Stomach smooth muscle (tissue), 2 donors: ENCODE data around the gene KDM5B.

ENCODE experiments used
- H3K27ac ChIP-seq: one replicate; pipeline ENCODE4 v1.7.0; 2013; ENCODE audit warnings: mild to moderate bottlenecking, low read length, inconsistent platforms
- H3K27me3 ChIP-seq, 2 donors: one replicate each; pipeline ENCODE4 v1.7.0; 2013; ENCODE audit warnings: low read length in 2 of 2; ENCODE audit not compliant: insufficient read depth in 2 of 2, control insufficient read depth in 1 of 2
- H3K36me3 ChIP-seq, 2 donors: one replicate each; pipeline ENCODE4 v1.7.0; 2013; ENCODE audit warnings: low read length in 2 of 2; ENCODE audit not compliant: control insufficient read depth in 2 of 2, insufficient read depth in 2 of 2
- H3K4me1 ChIP-seq: one replicate; pipeline ENCODE4 v1.7.0; 2013; ENCODE audit warnings: low read length; ENCODE audit not compliant: control insufficient read depth, insufficient read depth
- H3K4me3 ChIP-seq, 2 donors: one replicate each; pipeline ENCODE4 v1.7.0; 2013; ENCODE audit warnings: low read length in 2 of 2
- H3K9ac ChIP-seq, 2 donors: one replicate each; pipeline ENCODE4 v1.7.0; 2013; ENCODE audit warnings: low read length in 2 of 2, mild to moderate bottlenecking in 1 of 2
- H3K9me3 ChIP-seq, 2 donors: one replicate each; pipeline ENCODE4 v1.7.0; 2013; ENCODE audit warnings: low read length in 2 of 2; ENCODE audit not compliant: control insufficient read depth in 2 of 2
- donor health status: healthy.
- donor health status: Pancreatic carcinoma.

The KDM5B gene

DNA sequence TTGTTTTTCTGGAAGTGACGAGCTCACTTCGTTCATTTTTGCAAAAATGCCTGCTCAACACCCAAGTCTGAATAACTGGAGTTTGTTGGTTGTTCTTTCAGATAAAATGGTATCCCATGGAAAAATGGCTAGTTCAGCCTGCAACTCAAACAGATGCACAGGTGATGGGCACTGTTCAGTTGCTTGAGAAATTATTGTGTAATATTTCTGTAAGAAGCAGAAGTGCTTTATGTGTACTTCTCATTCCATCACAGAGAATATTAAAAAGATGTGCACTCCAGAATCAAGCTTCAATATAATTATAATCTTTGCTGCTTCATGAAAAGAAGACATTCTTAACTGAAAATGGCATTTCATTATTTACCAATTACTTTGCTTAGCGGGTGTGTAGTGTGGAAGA, 107.0 kb downstream of the KDM5B start:
- Histone ChIP-seq H3K36me3 (no peaks in the 10 kb centered on the region), H3K9ac (no peak overlapping the region), H3K27ac (no peak overlapping the region), H3K4me1 (no peaks in the 10 kb centered on the region), H3K27me3 (peaks cover 28 to 34% of the 10 kb centered on the region in 2 donors), H3K9me3 (no peaks in the 10 kb centered on the region), H3K4me3 (no peak overlapping the region)

DNA sequence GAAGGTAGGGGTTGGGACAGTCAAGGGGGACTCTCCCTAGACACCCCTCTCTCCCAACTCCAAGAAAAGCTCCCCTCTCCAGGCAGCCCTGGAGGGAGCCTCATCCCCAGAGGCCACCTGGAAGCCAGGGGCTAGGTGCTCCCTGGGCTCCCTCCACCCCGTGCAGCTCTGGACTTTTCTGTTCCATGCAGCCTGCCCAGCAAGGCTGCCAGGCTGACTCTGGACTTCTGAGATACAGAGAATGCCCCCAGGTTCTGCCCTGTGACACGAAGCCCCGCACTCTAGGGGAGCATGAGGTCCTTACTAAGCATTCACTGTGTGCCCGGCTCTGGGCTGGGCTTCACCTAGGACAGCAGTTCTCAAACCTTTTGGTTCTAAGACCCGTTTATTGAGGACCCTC, 108.2 kb downstream of the KDM5B start:
- Histone ChIP-seq H3K27me3 (peaks cover 26 to 34% of the 10 kb centered on the region in 2 donors), H3K4me1 (no peaks in the 10 kb centered on the region), H3K4me3 (no peak overlapping the region), H3K9me3 (no peaks in the 10 kb centered on the region), H3K9ac (no peak overlapping the region), H3K36me3 (no peaks in the 10 kb centered on the region), H3K27ac (no peak overlapping the region)

DNA sequence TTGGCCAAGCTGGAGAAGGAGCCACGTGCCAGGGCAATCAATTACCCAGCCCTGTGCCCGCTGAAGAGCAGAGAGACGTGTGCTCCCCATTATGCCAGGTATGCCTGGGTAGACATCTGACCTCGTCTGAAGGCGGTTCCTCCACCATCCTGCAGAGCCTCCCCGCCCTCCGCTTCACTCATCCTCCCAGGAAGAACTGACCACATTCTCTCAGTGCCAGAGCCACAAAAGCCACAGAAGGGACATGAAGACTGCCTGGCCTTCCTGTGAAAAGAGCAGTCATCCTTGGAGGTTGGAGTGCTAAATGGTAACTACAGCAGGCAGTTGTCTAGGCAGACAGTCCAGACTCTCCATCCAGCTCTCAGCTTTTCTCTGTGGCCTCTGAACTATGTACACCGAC, 109.9 kb downstream of the KDM5B start:
- Histone ChIP-seq H3K4me1 (no peaks in the 10 kb centered on the region), H3K4me3 (no peak overlapping the region), H3K27me3 (peaks cover 26 to 29% of the 10 kb centered on the region in 2 donors), H3K36me3 (no peaks in the 10 kb centered on the region), H3K9me3 (no peaks in the 10 kb centered on the region), H3K9ac (no peak overlapping the region), H3K27ac (no peak overlapping the region)

DNA sequence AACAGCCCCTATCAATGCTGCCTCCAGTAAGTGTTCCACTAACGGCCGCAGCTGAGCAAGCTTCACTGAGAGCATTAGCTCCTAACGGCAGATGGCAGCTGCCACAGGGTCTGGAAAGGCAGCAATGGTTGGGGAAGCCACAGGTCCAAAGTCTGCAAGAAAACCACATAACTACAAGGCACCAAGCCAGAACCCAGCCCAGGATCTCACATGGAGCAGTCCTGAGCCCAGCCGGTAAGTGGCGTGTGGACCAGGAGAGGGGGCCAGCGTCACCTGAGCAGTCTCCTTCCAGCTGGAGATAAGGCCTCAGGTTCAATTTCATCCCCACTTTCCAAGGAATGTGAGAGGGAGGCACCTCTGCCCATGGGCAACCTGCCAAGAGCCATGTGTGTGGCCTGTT, 111.2 kb downstream of the KDM5B start:
- no peaks in the 10 kb centered on the region for H3K9me3 ChIP-seq
- no peaks in the 10 kb centered on the region for H3K36me3 ChIP-seq
- no peak overlapping the region for H3K9ac ChIP-seq
- H3K27ac ChIP-seq, result no peak overlapping the region
- H3K4me3 ChIP-seq, result no peak overlapping the region
- H3K4me1 ChIP-seq, result no peaks in the 10 kb centered on the region
- H3K27me3 ChIP-seq, result peaks cover 20 to 26% of the 10 kb centered on the region in 2 donors

DNA sequence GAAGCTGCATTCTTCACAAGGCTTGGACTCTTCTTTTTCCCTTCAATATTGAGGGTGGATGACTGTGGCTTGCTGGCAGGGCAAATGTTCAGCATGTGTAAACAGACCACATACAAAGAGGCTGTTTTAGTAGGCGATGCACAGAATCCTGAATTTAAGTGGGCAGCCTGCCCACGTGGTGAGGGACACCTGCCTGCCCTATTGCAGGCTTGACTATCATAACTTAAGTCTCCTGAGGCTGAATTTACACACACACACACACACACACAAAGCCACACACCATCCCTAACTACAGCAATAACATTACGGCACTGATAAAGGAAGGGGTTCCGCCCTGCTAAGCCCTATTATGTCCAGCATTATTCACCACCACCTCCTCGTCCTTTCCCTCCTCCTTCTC, 113.9 kb downstream of the KDM5B start:
- no peak overlapping the region for H3K27ac ChIP-seq
- no peaks in the 10 kb centered on the region for H3K9me3 ChIP-seq
- H3K27me3 ChIP-seq, result peaks cover 26 to 27% of the 10 kb centered on the region in 2 donors
- no peaks in the 10 kb centered on the region for H3K4me1 ChIP-seq
- H3K9ac ChIP-seq, result no peak overlapping the region
- H3K36me3 ChIP-seq, result no peaks in the 10 kb centered on the region
- H3K4me3 ChIP-seq, result no peak overlapping the region

DNA sequence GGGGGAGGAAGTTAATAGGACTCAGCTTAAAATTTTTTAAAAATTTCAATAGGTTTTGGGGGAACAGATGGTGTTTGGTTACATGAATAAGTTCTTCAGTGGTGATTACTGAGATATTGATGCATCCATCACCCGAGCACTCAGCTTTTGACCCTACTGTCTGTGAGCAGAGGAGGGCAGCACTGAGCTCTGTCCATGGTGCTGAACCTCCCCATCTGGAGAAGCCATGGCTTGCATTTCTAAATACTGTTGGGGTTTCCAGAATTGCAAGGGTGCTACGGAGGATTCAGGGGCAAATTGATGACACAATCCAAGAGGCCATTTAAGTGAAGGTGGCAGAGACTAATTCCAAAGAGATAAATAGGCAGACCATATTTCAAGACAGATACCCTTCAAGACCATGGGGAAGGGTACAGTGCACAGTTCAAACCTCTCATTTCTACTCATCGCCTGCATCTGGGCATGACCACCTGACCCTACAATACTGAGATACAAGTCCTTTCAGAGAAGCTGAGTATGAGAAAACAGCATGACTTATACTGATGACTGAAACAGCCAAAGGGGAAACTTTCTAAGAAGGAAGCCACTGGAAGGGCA, 115.2 kb downstream of the KDM5B start:
- Histone ChIP-seq H3K36me3 (no peaks in the 10 kb centered on the region), H3K9ac (no peak overlapping the region), H3K9me3 (no peaks in the 10 kb centered on the region), H3K4me1 (no peaks in the 10 kb centered on the region), H3K27ac (no peak overlapping the region), H3K27me3 (peaks cover 25 to 29% of the 10 kb centered on the region in 2 donors), H3K4me3 (no peak overlapping the region)

DNA sequence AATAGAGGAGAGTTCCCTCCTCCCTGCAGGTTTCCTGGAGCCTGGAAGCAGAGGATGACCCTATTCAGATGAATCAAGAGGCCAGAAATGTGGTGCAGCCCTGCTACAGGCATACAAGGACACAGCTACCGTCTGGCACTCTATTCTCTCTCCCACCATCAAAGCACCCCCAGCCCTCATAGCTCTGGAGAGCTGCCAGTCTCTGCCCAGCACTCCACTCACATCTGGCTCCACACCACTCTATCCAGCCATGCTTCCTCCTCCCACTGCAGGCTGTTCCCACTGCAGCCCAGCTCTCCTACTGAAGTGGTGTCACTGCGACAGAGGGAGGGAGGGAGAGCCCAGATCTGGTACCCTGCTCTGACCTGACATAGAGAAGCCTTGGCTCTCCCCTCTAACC, 116.4 kb downstream of the KDM5B start:
- Histone ChIP-seq H3K36me3 (no peaks in the 10 kb centered on the region), H3K27me3 (peaks cover 18 to 25% of the 10 kb centered on the region in 2 donors), H3K27ac (no peak overlapping the region), H3K9ac (no peak overlapping the region), H3K4me3 (no peak overlapping the region), H3K4me1 (no peaks in the 10 kb centered on the region), H3K9me3 (no peaks in the 10 kb centered on the region)

DNA sequence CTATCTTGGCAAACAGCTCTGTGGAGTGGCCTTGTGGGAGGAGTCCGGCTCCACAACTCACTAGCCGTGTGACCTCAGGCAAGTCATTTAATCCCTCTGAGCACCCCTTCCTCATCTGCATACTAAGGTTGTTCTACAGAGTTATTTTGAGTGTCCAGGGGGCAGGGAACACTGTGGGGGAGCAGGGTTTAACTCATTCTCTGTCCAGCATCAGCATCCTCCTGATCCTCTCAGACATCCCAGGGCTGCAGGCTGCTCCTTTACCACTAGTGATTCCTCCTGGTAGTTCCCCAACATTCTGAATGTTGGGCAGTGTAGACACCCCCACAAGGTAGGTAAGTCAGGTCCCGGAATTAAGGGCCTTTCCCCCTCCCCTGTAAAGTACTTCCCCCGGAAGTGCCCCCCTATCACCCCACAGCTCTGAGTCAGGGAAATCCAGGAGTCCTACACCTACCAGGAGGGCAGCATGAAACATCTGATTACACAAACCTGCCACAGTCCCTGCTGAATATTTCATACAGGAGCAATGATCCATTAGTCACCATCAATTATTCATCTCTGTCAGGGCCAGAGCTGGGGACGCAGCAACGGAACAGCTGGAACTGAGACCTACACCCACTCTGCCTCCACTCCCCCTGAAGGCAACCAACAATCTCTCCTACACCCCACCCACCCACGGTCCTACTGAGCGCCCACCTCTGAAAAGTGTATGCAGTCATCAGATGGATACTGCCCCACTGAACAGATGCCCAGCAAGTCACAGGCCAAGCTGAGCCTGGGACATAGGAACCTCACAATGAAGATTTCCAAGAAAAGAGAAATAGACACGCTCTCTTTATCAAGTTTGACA, 118.5 kb downstream of the KDM5B start:
- peaks cover 12 to 22% of the 10 kb centered on the region in 2 donors for H3K27me3 ChIP-seq

DNA sequence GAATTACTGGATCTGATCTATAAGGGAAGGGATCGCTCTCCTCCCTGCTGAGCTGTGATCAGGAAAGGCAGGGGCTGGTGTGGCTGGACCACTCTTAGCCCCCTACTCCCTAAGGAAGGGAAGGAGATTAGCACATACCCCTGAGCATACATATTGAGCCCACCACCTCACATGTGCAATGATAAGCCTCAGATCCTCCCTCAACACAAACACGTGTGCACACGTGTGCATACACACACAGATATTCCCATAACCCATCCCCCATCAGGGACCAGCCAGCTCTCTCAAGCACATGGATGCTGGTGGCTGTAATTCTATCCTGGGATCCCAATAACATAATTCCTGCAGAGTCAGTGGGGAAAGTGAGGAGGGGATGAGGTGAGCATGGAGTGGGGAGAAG, 119.1 kb downstream of the KDM5B start:
- no peak overlapping the region for H3K27ac ChIP-seq
- no peak overlapping the region for H3K9ac ChIP-seq
- no peaks in the 10 kb centered on the region for H3K4me1 ChIP-seq
- H3K36me3 ChIP-seq, result no peaks in the 10 kb centered on the region
- no peak overlapping the region for H3K4me3 ChIP-seq
- H3K27me3 ChIP-seq, result peaks cover 12 to 19% of the 10 kb centered on the region in 2 donors
- H3K9me3 ChIP-seq, result no peaks in the 10 kb centered on the region

More for the DNA sequence above, 118.5 kb downstream of the KDM5B start:
- H3K36me3 ChIP-seq, result no peaks in the 10 kb centered on the region
- no peaks in the 10 kb centered on the region for H3K9me3 ChIP-seq
- no peak overlapping the region for H3K27ac ChIP-seq
- H3K4me1 ChIP-seq, result no peaks in the 10 kb centered on the region
- H3K4me3 ChIP-seq, result no peak overlapping the region
- no peak overlapping the region for H3K9ac ChIP-seq

DNA sequence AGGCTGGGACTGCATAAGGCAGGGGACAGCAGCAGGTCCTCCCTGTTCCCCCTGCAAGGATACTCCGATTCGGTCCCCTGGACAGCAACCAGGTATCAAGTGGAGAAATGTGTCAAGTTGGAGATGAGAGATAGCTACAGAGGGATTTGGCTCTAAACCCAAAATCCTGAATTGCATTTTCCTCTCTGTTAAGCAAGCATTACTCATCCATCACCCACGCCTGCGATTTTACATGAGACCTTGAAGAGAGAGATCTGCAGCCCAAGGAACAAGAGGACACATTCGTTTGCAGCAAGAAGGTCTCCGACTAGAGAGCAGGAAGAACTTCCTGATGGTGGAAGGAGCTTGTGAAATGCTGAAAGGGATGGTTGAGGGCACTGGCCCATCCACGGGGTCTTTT, 119.8 kb downstream of the KDM5B start:
- H3K27ac ChIP-seq, result no peak overlapping the region
- H3K4me3 ChIP-seq, result no peak overlapping the region
- no peaks in the 10 kb centered on the region for H3K4me1 ChIP-seq
- H3K36me3 ChIP-seq, result no peaks in the 10 kb centered on the region
- no peaks in the 10 kb centered on the region for H3K9me3 ChIP-seq
- H3K27me3 ChIP-seq, result peaks cover 12 to 19% of the 10 kb centered on the region in 2 donors
- H3K9ac ChIP-seq, result no peak overlapping the region

DNA sequence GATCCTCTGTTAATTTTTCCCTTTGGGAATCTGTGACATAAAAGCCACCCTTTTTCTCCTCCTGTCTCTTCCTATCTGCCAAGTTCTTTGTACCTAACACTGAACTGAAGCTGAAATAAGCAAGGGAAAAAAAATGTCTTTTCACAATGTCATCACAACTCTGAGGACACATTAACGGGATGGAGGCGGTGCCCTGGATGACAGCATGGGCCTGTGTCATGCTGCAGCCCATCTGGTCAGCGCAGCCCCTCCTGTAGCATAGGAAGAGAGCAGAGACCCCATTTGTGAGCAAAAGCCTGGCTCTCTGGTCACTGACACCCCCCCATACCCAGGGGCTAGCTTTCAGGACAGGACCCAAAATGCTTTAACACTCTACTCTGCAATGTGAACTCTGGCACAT, 120.4 kb downstream of the KDM5B start:
- Histone ChIP-seq H3K27ac (no peak overlapping the region), H3K4me1 (no peaks in the 10 kb centered on the region), H3K9me3 (no peaks in the 10 kb centered on the region), H3K36me3 (no peaks in the 10 kb centered on the region), H3K9ac (no peak overlapping the region), H3K4me3 (no peak overlapping the region), H3K27me3 (peaks cover 12 to 22% of the 10 kb centered on the region in 2 donors)
